Measurements from ENCODE around the gene METTL15.

DNA sequence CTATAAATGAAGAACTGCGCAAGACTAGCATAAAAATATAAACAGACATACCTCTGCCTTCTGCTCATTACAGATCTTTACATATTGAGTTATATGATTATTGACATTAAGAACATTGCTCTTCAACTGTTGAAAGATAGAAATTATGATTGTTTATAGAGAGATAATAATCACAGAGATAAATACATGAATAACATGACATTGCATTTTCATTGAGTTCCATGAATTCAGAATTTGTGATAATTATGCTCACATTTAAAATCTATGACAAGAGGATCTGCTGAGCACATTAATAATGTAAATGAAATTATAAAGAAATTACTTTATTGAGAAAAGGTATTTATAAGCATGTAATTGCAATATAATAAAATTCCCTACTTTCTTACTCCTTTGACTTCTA lies 25.1 kb upstream of the METTL15 start:
- TF ChIP-seq, protein P1, sequence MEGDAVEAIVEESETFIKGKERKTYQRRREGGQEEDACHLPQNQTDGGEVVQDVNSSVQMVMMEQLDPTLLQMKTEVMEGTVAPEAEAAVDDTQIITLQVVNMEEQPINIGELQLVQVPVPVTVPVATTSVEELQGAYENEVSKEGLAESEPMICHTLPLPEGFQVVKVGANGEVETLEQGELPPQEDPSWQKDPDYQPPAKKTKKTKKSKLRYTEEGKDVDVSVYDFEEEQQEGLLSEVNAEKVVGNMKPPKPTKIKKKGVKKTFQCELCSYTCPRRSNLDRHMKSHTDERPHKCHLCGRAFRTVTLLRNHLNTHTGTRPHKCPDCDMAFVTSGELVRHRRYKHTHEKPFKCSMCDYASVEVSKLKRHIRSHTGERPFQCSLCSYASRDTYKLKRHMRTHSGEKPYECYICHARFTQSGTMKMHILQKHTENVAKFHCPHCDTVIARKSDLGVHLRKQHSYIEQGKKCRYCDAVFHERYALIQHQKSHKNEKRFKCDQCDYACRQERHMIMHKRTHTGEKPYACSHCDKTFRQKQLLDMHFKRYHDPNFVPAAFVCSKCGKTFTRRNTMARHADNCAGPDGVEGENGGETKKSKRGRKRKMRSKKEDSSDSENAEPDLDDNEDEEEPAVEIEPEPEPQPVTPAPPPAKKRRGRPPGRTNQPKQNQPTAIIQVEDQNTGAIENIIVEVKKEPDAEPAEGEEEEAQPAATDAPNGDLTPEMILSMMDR (IDR thresholded peaks at IDR 0.05): no peak
- TF ChIP-seq, protein P2, sequence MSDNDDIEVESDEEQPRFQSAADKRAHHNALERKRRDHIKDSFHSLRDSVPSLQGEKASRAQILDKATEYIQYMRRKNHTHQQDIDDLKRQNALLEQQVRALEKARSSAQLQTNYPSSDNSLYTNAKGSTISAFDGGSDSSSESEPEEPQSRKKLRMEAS (IDR thresholded peaks at IDR 0.05): no peak
- no peak for TF ChIP-seq POLR2A (IDR thresholded peaks at IDR 0.05; ENCODE audit: low read length)
